ENCODE results near the gene NYAP2.

Gene NYAP2

GRCh38 chr2:225399504-225399903 is at the start of gene NYAP2:
Gene NYAP2 (plus strand): TSS chr2:225399710. CDS start chr2:225408881, 9,171 bp downstream.
- DNase-seq = no peak

DNA sequence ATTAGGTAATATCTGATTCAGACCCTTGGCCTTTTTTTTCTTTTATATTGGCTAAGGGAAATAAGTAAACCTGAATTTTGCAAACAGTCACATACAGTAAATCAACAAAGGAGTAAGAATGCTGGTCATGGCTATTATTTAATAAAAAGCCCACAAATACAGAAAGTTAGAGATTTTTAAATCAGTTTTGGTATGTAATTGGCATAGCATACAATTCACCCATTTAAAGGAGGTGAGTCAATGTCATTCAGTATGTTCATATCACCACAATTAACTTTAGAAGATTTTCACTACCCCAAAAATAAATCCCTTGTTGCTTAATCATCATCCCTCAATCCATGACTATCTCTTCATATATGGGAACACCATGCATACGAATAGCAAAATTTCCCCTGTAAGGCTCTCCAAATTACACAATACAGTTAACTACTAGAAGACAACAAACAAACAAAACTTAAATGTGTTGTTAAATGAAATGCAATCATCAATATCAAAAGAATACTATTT is 45.9 kb upstream of the NYAP2 start:
- DNase-seq = no peak

DNA sequence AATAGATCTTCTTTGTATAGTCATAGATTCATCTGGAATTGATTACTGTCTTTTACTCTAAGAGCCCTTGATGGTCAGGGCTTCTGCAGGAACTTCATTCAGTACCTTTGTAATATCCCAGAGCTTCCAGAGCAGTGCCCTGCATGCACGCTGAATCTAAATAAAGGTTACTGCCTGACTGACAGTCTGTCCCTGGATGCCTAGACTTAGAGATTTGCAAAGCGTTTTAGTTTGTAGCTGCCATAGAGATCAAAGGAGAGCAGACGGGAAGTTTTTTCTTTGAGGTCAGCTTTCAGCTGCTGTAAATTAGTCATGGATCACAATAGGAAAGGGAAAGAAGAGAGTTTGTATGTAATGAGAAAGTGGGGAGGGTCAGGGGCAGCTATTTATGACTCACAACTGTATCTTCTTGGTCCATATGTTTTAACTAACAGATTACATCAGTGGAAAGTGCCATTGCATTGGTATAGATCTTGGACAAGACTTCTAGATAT is 45.2 kb upstream of the NYAP2 start:
- no peak for DNase-seq

GRCh38 chr2:225355788-225356187 is 43.7 kb upstream of the NYAP2 start:
- no peak for DNase-seq

GRCh38 chr2:225366731-225367130 is 32.8 kb upstream of the NYAP2 start:
- DNase-seq = no peak

DNA sequence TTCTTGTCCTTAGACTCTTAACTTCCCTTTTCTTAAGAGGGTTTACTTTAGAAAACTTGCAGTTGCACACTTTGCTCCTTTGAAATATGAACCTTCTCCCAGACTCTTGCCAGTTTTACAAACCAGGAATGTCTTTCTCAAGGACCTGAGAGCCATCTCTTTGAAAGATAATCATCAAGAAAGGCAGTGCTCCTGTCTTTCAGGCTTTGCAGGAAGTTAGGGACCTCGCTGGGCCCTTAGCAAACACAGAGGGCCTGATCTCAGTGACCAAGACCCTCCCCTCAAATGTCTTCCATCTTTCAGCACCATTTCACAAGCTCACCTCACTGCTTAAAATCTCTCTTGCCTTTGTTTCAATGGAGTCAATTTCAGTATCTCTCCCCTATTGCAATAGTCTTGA is 32.0 kb upstream of the NYAP2 start:
- no peak for DNase-seq

DNA sequence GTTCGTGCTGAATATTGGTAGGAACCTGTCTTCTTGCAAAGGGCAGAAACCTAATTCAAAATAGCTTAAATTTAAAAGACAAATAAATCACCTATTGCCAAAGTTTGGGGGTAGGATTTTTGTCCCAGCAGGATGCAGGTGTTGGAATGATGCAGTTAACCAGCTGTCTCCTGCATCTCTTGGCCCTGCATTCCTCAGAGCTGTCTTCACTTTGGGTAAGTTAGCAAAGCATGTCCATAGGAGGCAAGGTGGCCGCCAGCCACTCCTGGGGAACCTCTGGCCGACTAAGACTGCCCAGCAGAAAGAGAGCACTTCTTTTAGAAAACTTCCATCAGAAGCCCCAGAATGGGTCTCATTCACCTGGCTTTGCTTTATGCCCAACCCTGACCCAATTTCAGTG is 20.5 kb upstream of the NYAP2 start:
- DNase-seq = no peak

DNA sequence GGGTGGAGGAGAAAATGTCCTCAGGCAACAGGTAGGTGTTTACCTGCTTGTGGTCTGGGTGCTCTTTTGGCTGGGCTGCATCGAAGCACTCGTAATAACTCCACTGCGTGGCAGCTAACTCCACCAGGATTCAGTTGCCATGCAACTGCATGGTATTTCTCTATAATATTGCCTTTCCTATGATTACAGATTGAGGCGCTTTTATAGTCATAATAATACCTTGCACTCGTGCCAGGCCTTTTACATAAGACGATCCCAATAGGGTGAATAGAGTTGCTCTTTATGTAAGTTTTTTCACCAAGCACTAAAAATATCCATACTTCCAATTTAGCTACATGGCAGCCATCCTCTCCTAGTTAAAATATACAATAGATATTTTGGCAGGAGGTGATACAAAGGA is 19.7 kb upstream of the NYAP2 start:
- DNase-seq = no peak

DNA sequence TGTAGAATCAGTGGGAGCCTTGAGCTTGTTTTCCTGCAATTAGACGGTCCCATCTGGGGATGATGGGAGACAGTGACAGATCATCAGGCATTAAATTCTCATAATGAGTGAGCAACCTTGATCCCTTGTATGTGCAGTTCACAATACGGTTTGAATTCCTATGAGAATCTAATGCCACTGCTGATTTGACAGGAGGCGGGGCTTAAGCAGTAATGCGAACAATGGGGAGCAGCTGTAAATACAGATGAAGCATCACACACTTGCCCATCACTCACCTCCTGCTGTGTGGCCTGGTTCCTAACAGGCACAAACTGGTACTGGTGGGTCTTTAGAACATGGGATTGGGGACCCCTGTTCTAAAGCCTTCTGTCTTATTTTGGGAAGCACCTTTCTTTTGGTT is 17.9 kb upstream of the NYAP2 start:
- DNase-seq = no peak

DNA sequence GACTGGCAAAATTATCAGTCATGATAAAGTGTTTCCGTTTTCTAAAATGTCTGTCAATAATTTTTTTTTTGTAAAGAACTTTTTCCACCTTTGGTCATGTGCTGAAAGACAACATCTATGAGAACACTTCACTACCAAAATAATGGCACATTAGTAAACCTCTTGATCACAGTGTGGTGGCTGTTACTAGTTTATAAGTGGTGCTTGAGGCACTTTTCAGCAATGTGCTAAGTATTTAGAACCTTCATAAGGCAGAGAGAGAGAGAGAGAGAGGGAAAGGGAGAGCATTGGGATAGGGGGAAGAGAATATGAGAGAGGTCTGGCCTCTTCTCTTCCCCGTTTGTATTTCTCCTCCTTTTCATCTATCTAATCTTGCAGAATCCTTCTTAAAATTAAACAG is 1.1 kb upstream of the NYAP2 start:
- DNase-seq = no peak

- no peak for DNase-seq
Observed at GRCh38 chr2:225400060-225400511, 576 bp downstream of the NYAP2 start.

DNA sequence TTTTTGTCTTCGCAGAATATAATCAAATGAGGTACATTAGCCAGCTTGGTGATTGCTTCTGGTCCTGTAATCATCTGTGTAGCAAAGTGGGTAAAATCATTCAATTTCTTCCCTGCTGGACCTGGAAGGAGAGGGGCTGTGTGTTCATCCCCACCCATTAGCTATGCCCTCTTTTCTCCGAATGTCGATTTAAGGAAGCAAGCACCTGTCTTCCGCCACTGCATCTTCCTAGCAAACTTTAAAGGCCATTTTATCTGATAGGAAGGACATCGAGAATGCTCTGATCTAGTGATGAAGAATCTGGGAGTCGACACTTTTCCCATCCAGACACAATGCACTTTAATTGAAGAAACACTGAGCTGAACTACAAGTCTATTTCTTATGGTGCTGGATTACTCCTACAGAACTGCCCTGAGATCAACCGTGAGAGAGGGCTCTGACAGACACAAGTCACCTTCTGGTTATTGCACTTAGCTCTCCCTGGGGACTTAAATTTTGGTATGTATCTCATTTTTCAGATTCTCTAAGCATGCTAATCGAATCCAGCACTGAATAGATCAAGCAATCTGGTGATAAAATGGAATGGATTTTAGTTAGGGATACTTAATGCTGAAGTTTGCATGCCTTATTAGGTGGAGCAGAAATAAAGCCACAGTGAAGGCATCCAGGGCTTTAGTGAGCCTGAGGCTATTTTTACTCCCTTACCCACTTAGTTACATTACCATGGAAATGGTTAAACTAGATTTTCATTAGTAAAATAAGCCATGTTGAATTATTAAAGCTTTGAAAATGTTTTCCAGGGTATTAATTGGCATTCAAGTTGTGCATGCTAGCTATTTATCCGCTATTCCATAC is 1.3 kb downstream of the NYAP2 start:
- DNase-seq = no peak

- no peak for DNase-seq
Observed at GRCh38 chr2:225402210-225402776, 2.8 kb downstream of the NYAP2 start.

- DNase-seq = no peak
Observed at GRCh38 chr2:225411452-225411851, 11.9 kb downstream of the NYAP2 start.

- no peak for DNase-seq
Observed at GRCh38 chr2:225413786-225414185, 14.3 kb downstream of the NYAP2 start.

GRCh38 chr2:225414902-225415301 is 15.4 kb downstream of the NYAP2 start:
- no peak for DNase-seq

DNA sequence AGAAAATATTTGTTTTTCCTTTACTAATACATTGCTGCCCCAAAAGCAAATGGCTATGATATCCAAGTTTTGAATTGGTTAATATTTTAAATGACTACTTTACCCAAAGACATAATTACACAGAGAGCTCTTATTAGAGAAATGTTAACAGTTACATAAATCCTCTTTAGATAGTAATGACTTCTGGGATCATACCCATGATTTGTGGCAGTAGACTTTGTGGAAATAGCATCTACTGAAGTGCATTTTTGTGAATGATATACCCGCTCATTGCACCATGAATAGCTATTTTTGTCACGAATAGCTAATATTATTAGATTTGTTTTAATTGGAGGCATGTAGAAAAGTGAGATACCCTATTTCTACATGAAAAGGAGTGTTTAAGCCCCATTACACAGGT is 15.8 kb downstream of the NYAP2 start:
- DNase-seq = no peak

DNA sequence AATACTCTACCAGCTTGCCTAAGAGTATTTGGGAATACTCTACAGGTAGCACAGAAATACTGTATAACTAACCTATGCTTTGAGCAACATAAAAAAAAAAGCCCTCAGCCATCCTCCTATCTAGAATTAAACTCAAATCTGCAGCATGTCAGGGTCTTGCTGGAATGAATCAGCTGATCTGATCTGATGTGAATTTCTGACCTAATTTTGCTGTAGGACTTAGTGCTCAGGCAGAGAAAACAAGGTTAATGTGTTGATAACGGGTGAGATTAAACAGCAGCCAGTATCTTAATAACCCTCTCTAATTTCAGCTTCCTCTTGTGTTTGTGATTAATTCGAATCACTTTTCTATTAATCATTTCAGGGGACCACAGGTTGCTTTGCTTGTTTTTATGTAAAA is 16.3 kb downstream of the NYAP2 start:
- no peak for DNase-seq

- no peak for DNase-seq
Observed at GRCh38 chr2:225416616-225417367, 17.3 kb downstream of the NYAP2 start.

GRCh38 chr2:225419033-225419432 is 19.5 kb downstream of the NYAP2 start:
- no peak for DNase-seq

- DNase-seq = no peak
Observed at GRCh38 chr2:225422145-225422544, 22.6 kb downstream of the NYAP2 start.

DNA sequence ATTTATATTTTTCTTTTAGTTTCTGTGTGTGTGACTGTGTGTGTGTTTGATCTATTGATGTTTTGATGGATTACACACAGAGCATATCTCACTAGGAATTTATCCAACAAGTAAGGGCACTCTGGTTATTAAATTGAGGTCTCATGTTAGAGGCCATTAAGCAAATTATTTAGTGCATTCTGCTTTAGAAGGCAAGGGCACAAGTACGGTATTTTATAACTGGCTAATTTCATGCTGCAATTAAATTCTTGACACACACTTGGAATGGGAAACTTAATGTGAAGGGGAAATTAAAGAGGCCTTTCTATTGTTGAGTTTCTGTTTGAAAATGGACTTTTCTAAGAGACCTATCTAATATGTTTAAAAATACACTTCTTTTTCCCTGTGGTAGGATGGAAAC is 25.8 kb downstream of the NYAP2 start:
- DNase-seq = no peak

DNA sequence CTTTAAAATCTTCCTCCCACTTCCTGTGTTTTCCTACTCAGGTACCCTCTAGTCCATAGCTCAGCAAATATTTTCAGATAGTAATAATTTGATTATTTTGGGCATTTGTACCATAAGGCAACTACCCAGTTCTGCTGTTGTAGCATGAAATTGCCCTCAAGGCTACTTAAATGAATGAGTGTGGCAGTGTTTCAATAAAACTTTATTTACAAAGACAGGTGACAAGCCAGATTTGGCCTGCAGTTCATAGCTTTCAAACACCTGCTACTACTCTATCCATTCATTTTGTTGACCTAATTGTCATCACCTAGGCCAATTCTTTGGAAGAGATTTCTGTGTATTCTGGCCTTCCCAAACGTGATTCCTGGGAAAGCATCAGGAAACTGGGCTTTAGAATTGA is 28.9 kb downstream of the NYAP2 start:
- DNase-seq = no peak

DNA sequence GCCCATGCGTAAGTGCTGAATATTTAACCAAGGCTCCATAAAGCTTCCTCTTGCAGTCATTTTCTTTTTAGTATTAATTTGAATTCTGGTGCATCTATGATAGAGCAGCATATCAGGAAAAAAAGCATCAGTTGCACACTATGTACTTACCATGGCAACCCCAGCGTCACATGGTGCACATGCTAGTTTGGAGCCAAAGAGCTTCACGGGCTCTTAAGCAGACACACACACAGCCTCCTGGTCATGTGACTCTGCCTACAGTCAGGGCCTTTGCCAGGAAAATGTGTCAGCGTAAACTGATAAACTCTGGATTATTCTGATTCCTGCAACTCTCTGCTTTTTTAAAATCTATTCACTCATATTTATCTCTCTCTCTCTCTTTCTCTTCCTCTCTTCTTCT is 30.2 kb downstream of the NYAP2 start:
- no peak for DNase-seq

All from activated CD4-positive, alpha-beta T cell treated with anti-CD3 and anti-CD28 coated beads, Interleukin-2, amount 50 U/mL, for 4 hours (primary cell).